Mesenteric fat pad (tissue), 1 donor: ENCODE measurements around the gene NELL2. TPM values are rescaled to one million over a fixed set of nuclear protein-coding genes. Genes with fewer than 3 reads are reported as not detected.

Experiments
- DNase-seq: peaks from one replicate; pipeline ENCODE4 v3.0.0-alpha.2; 2020; ENCODE audit warnings: low spot score
- total RNA-seq: library from RNA; stranded (reverse); fragmentation: NEBNext Ultra II Directional; extraction: Animal tissue kit (Norgen Biotek cat#: 25700); gene quantifications from one replicate; pipeline ENCODE4 v1.2.1, GENCODE V29; 2021
- donor health status: DM: yes; HTN: yes; CAD: no.

Gene NELL2
- total RNA-seq, 1 donor from 2014 or later = 0.71 TPM

DNA sequence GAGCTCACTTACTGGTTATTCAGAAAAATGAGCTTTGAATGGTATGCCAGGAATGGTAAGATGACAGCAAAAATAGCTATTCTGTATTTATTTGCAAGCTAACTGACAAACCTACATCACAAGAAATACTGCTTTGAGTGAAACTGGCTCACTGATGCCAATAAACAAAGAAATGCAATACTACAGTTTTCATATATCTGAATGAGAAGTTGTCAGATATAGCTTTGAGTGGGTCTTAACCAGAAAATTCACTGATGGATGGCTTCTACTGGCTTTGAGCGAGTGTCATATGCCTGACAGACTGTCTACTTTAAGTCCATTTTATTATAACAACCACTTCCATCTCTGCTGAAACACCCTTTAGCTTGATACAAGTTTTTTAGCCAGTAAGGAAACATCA is 330.1 kb downstream of the NELL2 start:
- no peak for DNase-seq

DNA sequence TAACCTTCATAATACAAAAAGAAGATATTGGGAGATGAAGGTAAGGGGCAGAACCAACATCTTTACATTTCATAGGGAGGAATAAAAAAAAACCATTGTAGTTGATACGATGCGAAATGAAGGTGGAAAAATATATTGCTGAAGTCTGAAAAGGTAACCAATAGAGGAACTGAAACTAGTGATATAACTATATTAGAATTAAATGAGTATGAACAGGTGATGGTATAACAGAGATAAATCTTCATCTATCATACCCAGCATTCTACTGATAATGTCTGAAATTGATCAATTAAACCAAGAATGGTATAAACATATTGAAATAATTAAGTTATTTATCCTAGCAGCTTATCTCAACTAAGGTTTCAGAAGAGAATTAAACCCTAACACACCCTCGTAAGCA is 332.1 kb downstream of the NELL2 start:
- no peak for DNase-seq

DNA sequence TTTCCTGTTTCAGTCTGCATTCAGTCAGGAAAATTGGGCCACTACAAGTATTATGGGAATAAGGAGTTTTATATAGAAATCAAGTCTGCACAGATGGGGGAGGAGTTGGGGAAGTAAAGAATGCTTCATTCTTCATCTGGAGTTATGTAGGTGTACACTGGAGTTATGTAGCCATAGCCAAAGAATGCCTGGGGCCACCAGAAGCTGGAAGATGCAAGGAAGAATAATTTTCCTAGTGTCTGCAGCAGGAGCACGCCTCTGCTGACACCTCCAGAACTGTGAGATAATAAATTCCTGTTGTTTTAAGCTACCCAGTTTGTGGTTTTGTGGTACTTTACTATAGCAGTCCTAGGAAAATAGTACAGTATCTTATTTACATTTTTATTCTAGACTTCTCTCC is 333.4 kb downstream of the NELL2 start:
- no peak for DNase-seq

DNA sequence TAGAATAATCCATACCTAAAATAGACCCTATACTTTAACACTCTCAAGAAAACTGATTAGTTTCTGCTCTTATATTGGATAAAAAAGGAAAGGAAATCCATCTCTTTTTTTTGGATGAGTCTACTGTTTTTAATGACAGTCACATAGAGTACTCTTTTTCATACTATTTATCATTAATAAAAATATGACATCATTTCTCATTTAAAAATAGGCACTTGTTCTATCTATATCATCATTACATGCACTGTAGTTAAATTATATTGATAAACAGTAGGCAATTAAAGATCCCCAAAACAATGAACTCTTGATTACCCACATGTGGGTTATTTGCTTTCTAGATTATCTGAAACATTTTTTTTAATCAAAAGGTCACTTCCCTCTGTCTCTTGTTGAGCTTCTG is 338.8 kb downstream of the NELL2 start:
- no peak for DNase-seq

DNA sequence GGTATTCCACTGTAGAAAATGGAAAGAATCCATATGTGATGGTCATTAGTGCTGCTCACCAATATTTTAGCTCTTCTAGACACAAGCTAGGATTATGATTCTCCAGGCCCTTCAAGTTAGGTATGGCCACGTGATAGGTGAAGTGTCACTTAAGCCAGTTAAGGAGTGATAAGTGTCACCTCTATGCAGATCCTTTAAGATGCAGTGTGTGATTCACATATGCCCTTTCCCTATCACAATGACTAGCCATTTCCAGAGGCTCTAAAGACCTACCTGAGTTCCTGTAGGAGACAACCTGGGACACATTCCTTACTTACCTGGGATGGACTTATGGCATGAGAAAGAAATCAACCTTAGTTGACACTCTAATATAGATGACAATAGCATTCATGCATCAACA is 343.2 kb downstream of the NELL2 start:
- DNase-seq = no peak

DNA sequence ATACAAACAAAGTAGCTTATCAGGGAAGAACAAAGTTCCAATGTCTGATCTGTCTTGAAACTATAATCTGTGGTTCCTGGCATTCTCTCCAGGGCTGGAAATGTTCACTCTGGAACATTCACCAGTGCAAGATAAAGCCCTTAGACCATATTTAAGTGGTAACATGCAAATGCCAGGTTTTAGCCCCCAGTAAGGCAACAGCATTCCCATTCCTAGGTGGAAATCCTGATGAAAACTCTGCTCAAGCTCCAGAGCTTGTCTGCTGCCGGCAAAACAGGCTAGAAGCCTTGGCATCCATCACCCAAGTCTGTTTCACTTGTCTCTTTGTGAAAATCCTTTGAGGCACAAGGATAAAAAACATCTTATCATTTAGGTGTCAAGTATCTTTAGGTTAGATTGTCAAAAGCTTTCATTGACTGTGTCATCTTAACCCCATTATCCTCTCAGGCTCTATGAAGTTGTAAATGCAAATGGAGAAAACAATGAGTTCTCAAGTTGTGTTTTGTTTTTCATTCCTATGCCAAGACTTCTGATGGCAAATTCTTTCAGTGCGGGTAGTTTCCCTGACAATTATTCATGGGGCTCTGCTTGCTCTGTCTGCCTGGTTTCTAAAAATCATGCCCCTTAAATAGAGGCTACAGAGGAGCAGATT is 344.7 kb downstream of the NELL2 start:
- DNase-seq = no peak

DNA sequence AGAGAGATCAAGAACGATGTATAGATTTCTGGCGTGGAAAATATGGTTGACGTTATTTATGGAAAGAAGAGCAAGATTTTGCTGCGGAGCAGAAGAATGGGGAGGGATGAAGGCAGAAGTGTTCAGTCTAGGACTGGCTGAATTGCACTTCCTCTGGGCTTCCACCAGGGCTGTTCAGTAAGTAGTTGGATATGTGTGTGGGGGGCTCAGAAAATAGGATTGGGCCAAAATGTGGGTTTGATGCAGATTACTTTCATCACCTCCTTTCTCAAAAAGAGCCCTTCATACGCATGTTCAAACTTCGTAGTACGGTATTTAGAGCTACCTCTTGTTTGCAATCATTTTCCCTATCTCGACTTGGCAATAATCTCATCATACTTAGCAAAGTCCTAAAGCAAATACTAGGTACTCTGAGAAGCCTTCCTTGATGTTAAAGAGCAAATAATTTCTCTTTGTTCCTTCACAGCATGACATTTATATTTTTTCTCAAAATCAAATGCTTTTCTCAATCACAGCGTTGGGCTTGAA is 349.4 kb downstream of the NELL2 start:
- no peak for DNase-seq

DNA sequence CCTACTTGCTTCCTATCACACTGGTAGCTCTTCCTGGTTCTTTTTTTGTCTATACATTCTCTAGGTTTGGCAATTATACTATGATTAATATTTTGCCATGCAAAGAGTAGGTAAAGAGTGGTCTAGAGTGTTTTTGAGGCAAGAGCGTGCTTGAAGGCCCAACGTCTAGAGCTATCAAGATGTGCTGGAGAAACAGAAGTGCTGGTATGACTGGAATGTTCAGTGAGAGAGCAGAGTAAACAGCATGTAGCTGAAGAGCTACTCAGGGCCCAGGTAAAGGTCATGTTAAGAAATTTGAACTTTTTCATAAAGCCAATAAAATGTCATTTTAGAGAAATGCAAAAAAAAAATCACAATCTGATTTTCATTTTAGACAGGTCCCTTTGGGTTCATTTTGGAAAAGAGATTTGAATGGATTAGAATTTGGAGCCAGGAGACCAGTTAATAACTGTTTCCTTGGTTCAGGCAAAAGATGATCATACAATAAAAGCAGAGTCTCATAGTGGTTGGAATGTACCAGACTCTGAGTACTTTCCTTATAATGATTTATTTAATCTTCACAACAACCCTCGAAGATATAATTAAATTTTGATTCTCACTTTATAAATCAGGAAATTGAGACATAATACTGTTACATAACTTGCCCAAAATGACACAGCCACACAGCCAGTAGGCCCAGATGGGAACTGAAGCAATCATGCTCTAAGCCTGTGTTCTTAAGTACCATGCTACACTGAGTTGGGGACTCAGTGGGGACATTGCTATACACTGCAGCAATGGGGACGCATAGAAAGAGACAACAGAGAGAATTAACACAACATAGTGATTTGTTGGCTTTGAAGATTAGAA is 350.1 kb downstream of the NELL2 start:
- DNase-seq = no peak

DNA sequence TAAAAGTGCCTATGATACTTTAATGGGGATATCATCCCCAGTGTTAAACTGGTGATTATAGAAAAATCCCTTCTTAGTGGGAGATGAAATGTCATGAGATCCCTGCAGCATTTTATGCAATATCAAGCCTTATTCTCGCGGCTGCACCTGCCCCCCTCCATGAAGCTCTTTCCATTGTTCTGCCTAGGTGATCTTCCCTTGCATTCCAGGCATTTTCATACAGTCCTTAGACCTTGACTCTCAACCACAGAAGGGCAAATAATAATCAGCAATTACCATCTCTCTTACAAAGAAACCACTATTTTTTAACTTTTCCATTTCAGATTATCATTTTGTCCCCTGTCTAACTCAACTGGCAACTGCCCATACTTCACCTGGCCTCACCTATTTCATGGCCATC is 352.3 kb downstream of the NELL2 start:
- DNase-seq = no peak

DNA sequence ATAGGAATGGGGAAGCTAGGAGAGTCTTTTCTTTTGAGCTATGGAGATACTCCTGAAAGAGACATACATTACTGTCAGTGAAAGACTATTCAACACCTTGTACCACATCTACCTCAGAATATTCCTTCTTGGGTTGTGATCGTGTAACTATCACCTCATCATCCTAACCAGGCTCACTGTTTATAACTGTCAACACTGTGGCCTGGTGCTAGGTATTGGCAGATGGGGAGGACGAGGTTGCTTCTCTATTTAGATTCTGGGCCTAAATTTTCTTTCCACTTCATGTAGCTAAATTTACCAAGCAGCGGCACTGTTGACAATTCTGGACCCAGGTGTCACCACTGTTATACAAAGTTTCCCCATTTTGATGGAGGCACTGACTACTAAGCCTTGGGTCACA is 354.4 kb downstream of the NELL2 start:
- DNase-seq = no peak

DNA sequence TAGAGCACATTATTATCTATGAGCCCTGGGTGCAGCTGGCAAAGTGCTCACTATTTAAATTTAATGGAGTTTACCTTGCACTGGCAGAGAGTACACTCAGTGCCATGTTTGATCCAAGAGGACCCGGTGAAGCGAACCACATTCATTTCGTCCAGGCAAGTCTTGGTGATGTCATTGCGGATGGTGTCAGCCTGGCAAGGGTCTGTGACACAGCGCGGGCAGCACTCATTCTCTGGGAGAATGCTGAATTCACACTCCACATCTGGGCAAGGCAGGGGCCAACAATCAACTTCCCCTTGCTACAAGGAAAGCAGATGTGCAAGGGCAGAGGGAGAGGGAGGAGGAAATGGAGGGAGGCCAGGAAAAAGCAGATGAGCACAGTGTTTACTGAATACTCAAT is 356.2 kb downstream of the NELL2 start:
- no peak for DNase-seq

DNA sequence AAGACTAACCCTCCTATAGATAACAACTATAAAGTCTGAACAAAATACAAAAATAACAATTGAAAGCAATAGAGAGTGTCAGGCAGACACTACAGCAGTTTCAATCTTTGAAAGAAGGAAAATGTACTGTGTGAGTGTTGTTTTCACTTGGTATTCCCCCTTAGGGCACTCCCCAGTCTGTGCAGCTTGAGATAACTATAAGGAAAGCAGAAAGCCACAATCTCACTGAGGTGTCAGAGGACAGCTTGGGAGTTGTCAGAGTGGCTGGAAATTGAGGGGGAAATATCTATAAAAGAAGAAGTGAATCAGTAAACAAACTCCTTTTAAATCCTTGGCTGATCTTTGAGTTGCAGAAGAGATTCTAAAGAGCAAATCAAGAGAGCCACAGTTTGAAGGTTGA is 364.8 kb downstream of the NELL2 start:
- DNase-seq = no peak

DNA sequence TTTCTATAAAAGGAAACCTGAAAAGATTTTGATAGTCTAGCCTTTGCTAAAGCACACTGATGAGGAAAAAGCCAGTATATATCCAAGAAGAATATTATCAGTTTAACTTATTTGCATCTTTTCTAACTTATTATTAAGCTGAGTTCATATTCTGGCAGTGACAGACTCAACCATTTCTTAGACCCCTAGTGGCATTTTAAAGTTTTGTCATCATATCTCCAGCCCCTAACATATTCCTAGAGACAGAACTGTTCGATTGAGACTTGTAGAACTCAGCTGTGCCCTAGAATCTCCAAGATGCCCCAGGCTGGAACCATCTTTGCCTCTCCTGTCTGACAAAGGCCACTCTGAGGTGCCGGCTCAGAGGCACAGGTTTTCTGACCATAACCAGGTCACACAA is 365.6 kb downstream of the NELL2 start:
- DNase-seq = no peak

DNA sequence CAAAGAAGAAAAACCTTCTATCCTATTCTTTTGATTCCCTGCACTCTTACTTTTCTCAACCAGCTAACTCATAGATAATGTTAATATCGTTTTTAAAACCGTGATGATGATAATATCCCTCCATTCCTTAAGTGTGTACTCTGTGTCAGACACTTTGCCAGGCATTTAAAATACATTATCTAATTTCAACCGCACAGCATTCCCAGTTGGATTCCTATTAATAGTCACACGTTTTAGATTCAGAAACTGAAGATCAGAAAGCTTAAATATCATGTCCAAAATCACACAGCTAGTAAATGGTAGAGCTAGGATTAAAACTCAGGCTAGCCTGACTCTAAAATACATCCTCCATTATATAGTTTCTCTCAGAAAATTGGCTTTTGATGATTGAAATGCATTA is 366.0 kb downstream of the NELL2 start:
- no peak for DNase-seq

DNA sequence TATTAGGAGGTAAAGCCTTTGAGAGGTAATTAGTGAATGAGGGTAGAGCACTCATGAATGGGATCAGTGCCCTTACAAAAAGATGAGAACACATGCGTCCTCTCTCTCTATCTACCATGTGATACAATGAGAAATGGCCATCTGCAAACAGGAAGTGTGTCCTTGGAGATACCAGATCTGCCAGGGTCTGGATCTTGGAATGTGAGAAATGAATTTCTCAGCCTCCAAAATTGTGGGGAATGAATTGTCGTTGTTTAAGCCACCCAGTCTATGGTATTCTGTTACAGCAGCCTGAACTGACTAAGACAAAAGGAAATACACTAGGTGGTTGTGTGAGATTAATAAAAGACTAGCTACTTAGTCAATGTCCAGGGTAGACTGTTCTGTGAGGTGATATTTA is 366.6 kb downstream of the NELL2 start:
- no peak for DNase-seq

DNA sequence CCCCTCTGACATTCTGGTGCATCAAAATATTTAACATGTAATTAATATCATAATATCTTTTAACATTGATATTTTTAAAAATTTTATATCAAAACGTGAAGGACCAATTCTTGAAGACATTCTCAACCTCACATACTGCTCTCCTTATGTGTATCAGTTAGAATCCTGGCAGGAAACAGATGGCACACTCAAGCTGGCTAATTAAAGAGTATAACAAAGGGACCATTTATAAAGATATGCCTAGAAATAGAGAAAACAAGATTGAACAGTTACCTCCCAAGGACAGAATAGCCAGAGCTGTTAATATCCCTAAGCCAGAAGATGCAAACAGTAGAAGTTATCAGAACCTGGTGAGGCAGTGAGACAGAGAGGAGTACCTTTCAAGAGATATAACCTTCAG is 368.7 kb downstream of the NELL2 start:
- DNase-seq = no peak

DNA sequence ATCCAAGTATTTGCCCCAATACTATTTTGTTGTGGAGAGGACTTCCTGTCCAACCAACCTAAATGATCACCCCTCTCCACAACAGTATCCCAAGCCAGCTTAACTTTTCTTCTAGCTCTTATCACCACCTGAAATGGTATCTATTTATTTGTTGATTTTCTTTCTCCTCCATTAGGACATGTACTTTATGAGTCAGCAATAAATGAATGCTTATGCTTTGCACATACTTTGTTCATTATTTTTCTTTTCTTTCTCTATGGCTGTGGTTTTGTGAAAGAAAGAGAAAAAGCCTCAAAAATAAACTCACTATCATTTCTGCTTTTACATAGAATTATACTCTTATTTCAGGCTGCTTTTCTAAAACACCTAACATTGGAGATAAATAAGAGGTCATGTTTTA is 371.3 kb downstream of the NELL2 start:
- no peak for DNase-seq

DNA sequence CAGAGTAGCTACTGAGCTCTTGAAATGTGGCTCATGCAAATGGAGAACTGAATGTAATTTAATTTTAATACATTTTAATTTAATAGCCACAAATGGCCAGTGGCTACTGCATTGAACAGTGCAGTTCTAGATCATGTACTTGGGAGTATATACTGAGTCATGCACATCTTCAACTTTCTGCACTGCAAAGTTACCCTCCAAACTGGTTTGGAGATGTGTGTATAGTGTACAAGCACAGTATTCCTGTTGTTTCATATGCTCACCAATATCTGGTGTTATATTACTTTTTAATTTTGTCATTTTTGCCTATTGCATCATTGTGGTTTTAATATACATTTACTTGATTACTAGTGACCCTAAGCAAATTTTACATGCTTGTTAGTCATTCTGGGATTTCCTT is 372.8 kb downstream of the NELL2 start:
- no peak for DNase-seq

DNA sequence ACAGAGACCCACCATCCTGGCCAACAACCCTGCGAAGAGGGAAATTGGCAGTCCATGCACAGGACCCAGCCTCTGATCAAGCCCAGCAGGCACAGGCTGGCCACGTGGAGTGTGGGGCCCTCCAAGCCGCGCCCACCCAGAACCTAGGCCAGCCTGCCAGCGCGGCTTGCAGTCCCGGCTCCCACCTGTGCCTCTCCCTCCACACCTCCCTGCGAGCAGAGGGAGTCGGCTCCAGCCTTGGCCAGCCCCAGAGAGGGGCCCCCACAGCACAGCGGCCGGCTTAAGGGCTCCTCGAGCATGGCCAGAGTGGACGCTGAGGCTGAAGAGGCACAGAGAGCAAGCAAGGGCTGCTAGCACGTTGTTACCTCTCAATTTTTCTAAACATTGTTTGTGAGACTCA is 373.4 kb downstream of the NELL2 start:
- no peak for DNase-seq

DNA sequence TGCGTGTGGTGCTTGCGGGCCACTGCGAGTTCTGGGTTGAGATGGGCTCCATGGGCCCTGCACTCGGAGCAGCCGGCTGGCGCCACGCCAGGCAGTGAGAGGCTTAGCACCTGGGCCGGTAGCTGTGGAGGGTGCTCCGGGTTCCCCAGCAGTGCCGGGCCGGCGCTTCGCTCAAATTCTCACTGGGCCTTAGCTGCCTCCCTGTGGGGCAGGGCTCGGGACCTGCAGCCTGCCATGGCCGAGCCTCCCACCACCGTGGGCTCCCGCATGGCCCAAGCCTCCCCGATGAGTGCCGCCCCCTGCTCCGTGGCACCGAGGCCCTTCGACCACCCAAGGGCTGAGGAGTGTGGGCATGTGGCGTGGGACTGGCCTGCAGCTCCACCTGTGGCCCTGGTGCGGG is 375.7 kb downstream of the NELL2 start:
- DNase-seq = no peak

DNA sequence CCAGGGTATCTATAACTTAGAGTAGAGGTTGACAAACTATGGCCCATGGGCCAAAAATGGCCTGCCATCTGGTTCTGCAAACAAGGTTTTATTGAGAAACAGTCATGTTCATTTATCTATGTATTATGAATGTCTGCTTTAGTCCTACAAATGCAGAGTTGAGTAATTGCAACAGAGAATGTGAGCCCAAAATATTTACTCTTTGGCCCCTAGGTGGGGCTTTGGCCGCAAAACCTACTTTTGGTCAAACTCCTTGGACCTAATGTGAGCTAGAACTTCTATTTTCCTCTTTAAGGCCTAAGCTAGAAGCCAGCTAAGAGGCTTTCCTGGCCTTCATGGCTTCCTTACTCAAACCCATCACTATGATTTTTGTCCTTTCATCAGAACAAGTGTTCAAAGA is 379.1 kb downstream of the NELL2 start:
- DNase-seq = no peak

DNA sequence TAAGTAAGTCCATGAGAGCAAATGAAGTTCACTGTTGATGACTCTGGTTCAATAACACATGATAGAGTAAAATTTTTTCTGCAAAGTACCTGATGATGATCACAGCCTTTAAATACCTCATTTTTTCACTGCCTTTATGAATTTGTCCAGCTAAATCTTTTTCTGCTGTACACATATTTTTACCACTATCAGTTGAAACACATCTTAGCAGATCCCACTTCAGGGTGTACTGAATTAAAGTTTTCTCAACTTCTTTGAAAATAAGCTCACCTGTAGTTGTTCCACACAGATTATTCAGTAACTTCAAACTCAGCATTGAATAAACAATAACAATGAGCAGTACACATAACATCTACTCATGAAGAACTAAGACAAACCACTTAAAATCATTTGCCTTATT is 385.9 kb downstream of the NELL2 start:
- DNase-seq = no peak

DNA sequence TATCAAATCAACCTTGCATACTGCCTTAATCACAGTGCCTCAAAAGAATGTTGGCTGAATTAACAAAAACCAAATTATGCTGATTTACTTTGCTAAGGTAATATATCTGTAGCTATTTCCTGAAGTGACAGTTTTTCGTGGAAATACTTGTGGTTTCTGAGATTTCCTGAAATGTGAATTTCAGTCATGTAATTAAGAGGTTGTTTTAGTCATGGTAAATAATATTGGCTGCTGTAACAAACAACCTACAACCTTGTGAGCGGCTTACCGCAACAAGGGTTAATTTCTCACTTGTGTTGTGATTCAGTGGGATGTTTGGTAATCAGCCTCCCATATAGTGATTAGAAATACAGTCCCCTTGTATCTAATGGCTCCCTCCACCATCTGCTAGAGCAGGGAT is 387.9 kb downstream of the NELL2 start:
- no peak for DNase-seq
